ENCODE results near the gene DBN1. TPM values are rescaled to one million over a fixed set of nuclear protein-coding genes. Genes with fewer than 3 reads are reported as not detected.
"Not testable (repeated sequence)": the region's sequence is repeated elsewhere in the genome, so short reads cannot be mapped to it uniquely, and the experiment has no call there.

DBN1 gene
- total and polyA plus RNA-seq, 2 donors (not counting 1 experiment from before 2014, with no cell fraction given), result 1.4 to 1.9 TPM

DNA sequence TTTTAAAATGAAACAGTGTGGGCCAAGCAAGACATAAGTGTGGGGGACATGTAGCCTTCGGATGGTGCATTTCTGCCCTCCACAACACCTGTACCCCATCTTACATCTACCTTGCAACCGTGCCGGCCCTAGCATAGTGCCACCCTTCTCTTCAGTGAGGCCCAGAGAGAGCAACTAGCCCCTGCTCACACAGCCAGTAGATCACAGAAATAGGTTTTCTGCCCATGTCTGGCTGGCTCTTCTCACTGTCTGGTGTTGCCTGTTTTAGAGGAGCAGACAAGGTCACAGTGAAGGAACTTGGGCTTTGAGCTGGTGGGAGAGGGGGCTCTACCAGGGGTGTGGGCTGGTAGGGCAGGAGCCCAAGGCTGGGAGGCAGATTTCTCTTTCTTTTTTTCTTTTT, 12.8 kb upstream of the DBN1 start:
- DNase-seq, result no peak
- no peak overlapping the region for H3K4me3 ChIP-seq (ENCODE audit: control extremely low read depth in 1 of 5, extremely low read depth in 1 of 5, insufficient read depth in 1 of 5, low read depth in 2 of 5, low read length in 4 of 5)
- H3K9ac ChIP-seq (ENCODE audit: low read length), result no peak overlapping the region
- Mint-ChIP-seq H3K27ac (no peak overlapping the region), H3K4me3 (no peak overlapping the region), H3K27me3 (no peaks in the 10 kb centered on the region), H3K4me1 (no peaks in the 10 kb centered on the region), H3K9me3 (ENCODE audit: insufficient read depth) (no peaks in the 10 kb centered on the region)
- intact Hi-C loops (cut with micrococcal nuclease), result no loop called here
- no peak overlapping the region for H2AFZ ChIP-seq (ENCODE audit: insufficient read depth, low read depth, low read length, poor library complexity, severe bottlenecking)
- no peak for TF ChIP-seq EZH2 (IDR thresholded peaks at IDR 0.05; ENCODE audit: borderline replicate concordance, insufficient read depth, low read depth, low read length, poor library complexity, severe bottlenecking)
- TF ChIP-seq, protein P1, sequence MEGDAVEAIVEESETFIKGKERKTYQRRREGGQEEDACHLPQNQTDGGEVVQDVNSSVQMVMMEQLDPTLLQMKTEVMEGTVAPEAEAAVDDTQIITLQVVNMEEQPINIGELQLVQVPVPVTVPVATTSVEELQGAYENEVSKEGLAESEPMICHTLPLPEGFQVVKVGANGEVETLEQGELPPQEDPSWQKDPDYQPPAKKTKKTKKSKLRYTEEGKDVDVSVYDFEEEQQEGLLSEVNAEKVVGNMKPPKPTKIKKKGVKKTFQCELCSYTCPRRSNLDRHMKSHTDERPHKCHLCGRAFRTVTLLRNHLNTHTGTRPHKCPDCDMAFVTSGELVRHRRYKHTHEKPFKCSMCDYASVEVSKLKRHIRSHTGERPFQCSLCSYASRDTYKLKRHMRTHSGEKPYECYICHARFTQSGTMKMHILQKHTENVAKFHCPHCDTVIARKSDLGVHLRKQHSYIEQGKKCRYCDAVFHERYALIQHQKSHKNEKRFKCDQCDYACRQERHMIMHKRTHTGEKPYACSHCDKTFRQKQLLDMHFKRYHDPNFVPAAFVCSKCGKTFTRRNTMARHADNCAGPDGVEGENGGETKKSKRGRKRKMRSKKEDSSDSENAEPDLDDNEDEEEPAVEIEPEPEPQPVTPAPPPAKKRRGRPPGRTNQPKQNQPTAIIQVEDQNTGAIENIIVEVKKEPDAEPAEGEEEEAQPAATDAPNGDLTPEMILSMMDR (IDR thresholded peaks at IDR 0.05), result no peak
- H3K27ac ChIP-seq (ENCODE audit: low read length in 2 of 2), result no peak overlapping the region
- CTCF ChIA-PET, result no interaction called here
- no peaks in the 10 kb centered on the region for H3K9me3 ChIP-seq (ENCODE audit: control extremely low read depth in 1 of 3, control insufficient read depth in 2 of 3, insufficient read depth in 1 of 3, low read length in 2 of 3)
- H3K4me1 ChIP-seq (ENCODE audit: control insufficient read depth in 2 of 2, insufficient read depth in 2 of 2, low read length in 2 of 2), result no peaks in the 10 kb centered on the region
- ATAC-seq (ENCODE audit: low read depth), result no peak
- H3K4me2 ChIP-seq (replicated peaks; ENCODE audit: low read depth, low read length, poor library complexity, severe bottlenecking), result no peak overlapping the region
- POLR2A ChIA-PET, result no interaction called here
- H3K79me2 ChIP-seq (ENCODE audit: control insufficient read depth, insufficient read depth, low read length), result peaks cover 3% of the 10 kb centered on the region
- no peaks in the 10 kb centered on the region for H4K20me1 ChIP-seq (ENCODE audit: control insufficient read depth, insufficient read depth, low read length, poor library complexity, severe bottlenecking)
- H3K27me3 ChIP-seq (replicated peaks in 1 of 4; ENCODE audit: control extremely low read depth in 1 of 4, control insufficient read depth in 3 of 4, insufficient read depth in 4 of 4, low read length in 3 of 4), result no peaks in the 10 kb centered on the region
- H3K36me3 ChIP-seq (replicated peaks in 1 of 2; ENCODE audit: control extremely low read depth in 1 of 2, control insufficient read depth in 1 of 2, extremely low read depth in 1 of 2, insufficient read depth in 2 of 2, low read length in 1 of 2), result peaks cover 0 to 8% of the 10 kb centered on the region in 2 experiments
- WGBS (ENCODE audit: insufficient coverage), result 100% methylated on average over 3 of the region's 3 CpGs

DNA sequence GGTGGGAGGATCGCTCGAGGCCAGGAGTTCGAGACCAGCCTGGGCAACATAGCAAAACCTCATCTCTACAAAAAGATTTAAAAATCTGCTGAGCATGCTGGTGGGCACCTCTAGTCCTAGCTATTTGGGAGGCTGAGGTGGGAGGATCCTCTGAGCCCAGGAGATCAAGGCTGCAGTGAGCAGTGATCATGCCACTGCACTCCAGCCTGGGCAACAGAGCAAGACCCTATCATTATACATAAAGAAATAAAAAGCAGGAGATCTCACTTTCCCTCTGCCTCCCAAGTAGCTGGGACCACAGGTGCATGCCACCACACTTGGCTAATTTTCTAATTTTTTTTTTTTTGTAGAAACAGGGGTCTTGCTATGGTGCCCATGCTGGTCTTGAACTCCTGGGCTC, 12.3 kb upstream of the DBN1 start:
- H3K36me3 ChIP-seq (replicated peaks in 1 of 2; ENCODE audit: control extremely low read depth in 1 of 2, control insufficient read depth in 1 of 2, extremely low read depth in 1 of 2, insufficient read depth in 2 of 2, low read length in 1 of 2); intact Hi-C loops (cut with micrococcal nuclease); POLR2A ChIA-PET: not testable (repeated sequence)

More for the DNA sequence above, 12.3 kb upstream of the DBN1 start:
- not testable (repeated sequence) for DNase-seq; H3K27ac Mint-ChIP-seq; H3K4me1 Mint-ChIP-seq; H3K9me3 ChIP-seq (ENCODE audit: control extremely low read depth in 1 of 3, control insufficient read depth in 2 of 3, insufficient read depth in 1 of 3, low read length in 2 of 3); H3K4me3 Mint-ChIP-seq; H3K4me3 ChIP-seq (ENCODE audit: control extremely low read depth in 1 of 5, extremely low read depth in 1 of 5, insufficient read depth in 1 of 5, low read depth in 2 of 5, low read length in 4 of 5); H4K20me1 ChIP-seq (ENCODE audit: control insufficient read depth, insufficient read depth, low read length, poor library complexity, severe bottlenecking); H3K27me3 Mint-ChIP-seq; H3K4me2 ChIP-seq (replicated peaks; ENCODE audit: low read depth, low read length, poor library complexity, severe bottlenecking); H3K9ac ChIP-seq (ENCODE audit: low read length); ATAC-seq (ENCODE audit: low read depth); H2AFZ ChIP-seq (ENCODE audit: insufficient read depth, low read depth, low read length, poor library complexity, severe bottlenecking); H3K4me1 ChIP-seq (ENCODE audit: control insufficient read depth in 2 of 2, insufficient read depth in 2 of 2, low read length in 2 of 2); H3K27ac ChIP-seq (ENCODE audit: low read length in 2 of 2); H3K9me3 Mint-ChIP-seq (ENCODE audit: insufficient read depth); H3K79me2 ChIP-seq (ENCODE audit: control insufficient read depth, insufficient read depth, low read length); H3K27me3 ChIP-seq (replicated peaks in 1 of 4; ENCODE audit: control extremely low read depth in 1 of 4, control insufficient read depth in 3 of 4, insufficient read depth in 4 of 4, low read length in 3 of 4)
- WGBS (ENCODE audit: insufficient coverage), result no CpG with 5 or more reads among the region's 3 CpGs
- CTCF ChIA-PET, result interaction anchor here (0.7 kb wide), 1 partner anchor 1134 kb away, joined by 3 read pairs; no protein-coding TSS in a partner anchor

All from B cell (primary cell).